ENCODE results near the gene CIAO2B.

CIAO2B gene

DNA sequence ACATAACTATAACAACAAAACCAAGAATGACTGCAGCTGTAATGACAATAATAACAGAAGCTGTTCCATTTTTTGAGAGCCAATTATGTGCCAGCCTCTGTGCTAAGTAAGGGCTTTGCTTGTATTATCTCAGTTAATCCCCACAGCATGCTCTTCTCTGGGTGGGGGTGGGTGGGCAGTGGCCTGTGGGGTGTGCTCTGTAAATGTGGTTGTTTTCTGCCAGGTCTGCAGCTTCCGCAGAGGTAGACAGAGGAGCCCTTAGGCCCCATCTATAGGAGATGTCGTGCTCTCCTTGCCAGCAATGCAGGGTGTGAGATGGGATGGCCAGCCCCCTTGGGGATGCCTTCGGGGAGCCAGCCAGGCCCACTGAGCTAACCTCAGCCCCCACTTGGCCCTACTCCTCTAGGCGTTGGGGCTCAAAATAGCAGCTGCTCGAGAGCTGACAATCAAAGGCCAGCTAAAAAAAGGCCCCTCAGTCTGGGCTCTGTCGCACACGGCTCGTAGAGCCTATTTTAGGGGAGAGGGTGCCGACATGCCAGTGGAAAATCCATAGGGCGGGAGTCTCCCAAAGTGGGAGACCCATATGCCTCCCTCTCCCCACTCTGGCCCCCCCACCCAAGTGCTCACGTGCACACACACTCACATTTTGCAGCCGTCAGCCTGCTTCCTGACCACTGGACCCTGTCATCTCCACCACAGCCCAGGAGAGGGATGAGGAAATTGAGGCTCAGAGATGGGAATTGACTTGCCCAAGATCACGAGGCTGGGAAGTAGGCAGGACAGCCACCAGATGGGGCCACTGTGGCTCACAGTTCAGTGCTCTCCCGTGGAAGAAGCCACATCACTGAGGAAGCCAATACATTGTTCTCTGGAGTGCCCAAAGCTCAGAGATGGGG is 31.3 kb downstream of the CIAO2B start:
- no peak overlapping the region for H3K4me3 ChIP-seq (ENCODE audit: low read depth, low read length)
- DNase-seq (ENCODE audit: low read depth) = no peak

DNA sequence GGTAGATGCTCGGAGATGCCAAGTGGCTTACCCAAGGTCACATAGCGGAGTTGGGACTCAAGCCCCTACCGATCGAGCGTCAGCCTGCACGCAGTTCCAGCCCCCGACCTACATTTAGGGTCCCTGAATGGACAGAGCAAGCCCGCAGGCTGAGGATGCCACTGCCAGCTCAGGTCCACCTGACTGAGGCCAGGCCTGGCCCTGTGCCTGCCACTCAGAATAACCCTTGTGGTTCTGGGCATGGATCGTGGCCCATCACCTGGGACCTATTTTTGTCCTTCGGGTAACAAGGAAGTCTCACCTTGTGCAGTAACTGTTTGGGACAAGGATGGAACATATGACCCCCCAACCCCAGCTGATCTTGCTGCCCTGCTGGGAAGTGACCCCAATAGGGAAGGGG is 32.6 kb downstream of the CIAO2B start:
- TF ChIP-seq, protein P1, sequence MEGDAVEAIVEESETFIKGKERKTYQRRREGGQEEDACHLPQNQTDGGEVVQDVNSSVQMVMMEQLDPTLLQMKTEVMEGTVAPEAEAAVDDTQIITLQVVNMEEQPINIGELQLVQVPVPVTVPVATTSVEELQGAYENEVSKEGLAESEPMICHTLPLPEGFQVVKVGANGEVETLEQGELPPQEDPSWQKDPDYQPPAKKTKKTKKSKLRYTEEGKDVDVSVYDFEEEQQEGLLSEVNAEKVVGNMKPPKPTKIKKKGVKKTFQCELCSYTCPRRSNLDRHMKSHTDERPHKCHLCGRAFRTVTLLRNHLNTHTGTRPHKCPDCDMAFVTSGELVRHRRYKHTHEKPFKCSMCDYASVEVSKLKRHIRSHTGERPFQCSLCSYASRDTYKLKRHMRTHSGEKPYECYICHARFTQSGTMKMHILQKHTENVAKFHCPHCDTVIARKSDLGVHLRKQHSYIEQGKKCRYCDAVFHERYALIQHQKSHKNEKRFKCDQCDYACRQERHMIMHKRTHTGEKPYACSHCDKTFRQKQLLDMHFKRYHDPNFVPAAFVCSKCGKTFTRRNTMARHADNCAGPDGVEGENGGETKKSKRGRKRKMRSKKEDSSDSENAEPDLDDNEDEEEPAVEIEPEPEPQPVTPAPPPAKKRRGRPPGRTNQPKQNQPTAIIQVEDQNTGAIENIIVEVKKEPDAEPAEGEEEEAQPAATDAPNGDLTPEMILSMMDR (IDR thresholded peaks at IDR 0.05; ENCODE audit: control insufficient read depth, extremely low read depth, insufficient read depth) = no peak
- no peak overlapping the region for H3K4me3 ChIP-seq (ENCODE audit: low read depth, low read length)
- DNase-seq (ENCODE audit: low read depth) = no peak

More for the DNA sequence above, 31.3 kb downstream of the CIAO2B start:
- TF ChIP-seq, protein P1 (IDR thresholded peaks at IDR 0.05; ENCODE audit: control insufficient read depth, extremely low read depth, insufficient read depth) = no peak

DNA sequence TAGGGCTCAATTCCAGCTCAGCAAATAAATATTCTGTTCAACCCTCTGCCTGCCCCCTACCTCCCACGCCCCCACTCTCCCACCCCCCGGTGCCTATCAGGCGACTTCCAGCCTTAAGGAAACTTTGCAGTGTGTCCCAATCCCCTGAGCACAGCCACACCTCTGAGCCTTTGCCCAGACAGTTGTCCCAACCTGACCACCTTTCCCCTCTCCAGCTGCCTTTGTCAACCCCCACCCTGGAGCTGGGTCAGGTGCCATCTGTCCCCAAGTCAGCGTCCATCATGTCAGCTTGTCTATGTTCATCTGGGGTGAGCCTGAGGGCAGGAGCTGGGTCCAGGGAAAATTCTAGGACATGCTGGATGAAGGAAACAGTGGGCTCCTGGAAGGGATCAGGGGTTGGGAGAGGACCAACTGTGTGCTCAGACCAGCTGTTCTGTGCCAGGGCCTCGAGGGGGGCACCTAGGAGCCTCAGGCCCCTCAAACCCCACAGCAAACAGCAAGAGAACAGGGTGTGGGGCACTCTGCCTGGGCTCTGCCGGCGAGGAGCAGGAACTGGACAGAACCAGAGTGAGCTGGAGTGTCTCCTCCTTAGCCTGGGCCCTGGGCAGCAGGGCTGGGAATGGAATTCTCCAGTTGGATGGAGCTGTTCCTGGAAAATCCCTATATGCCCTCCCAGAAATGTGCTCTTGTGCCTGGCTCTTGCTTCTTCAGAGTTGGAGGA is 33.3 kb downstream of the CIAO2B start:
- TF ChIP-seq, protein P1 (IDR thresholded peaks at IDR 0.05; ENCODE audit: control insufficient read depth, extremely low read depth, insufficient read depth) = no peak
- DNase-seq (ENCODE audit: low read depth) = no peak
- H3K4me3 ChIP-seq (ENCODE audit: low read depth, low read length) = no peak overlapping the region

DNA sequence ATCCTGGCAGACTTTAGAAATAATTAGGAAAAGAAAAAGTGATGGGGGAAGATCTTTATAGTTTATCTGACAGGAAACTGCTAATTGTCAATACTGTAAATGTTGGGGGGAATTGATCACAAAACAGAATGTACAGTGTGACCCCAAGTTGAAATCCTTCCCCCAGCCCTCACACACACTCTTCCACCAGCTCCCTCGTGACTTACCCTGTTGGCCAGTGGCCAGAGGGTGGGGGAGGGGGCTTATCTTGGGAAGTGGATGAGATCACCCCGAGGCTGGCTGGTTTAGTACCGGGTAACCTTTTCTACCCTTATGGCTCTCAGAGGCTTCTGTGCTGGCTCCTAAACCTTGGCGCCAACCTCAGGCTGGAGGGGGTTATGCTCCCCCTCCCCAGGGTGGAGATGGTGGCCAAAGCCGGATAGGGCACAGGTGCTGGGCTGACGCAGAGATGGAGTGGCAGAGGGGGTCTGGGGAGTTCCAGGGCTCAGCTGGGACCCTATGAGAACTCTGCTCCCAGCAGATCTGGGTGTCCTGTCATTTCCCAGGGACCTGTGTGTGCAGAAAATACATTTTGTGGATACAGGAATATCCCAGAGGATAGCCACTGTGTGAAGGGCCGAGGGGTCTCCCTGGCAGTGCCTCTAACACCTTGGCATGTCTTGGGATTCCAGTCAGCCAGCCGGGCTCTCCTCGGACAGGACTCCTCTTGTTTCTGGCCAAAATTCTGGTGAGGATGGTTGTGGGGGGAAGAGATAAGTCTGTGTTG is 34.1 kb downstream of the CIAO2B start:
- H3K4me3 ChIP-seq (ENCODE audit: low read depth, low read length) = no peak overlapping the region
- TF ChIP-seq, protein P1 (IDR thresholded peaks at IDR 0.05; ENCODE audit: control insufficient read depth, extremely low read depth, insufficient read depth) = no peak
- no peak for DNase-seq (ENCODE audit: low read depth)

DNA sequence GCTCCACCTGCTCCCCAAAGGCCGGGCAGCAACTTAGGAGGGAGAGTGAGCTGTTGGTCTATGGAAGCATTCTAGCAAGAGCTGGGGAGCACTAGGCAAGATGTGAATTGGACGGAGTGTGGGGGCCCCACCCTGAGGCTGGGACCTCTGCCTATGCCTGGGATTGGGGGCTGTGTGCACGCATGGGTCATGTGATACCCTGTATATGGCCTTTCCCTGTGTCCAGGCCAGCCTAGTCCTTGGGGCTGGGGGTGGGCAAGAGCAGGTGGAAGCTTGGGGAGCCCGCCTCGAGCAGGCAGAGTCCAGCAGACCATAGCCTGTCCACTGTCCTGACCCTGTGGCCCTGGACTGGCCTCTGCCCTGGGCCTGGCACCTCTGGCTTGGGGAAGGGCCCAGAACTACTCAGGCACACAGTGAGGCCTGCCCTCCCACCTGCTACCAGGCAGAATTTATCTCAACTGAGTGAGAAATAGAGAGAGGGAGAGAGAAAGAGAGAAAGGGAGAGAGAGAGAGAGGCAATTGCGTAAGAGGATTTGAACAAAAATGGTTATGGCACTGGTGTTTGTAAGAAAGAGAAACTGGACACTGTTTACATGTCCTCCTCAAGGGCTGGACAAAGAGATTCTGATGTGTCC is 34.8 kb downstream of the CIAO2B start:
- no peak overlapping the region for H3K4me3 ChIP-seq (ENCODE audit: low read depth, low read length)
- DNase-seq (ENCODE audit: low read depth) = no peak
- TF ChIP-seq, protein P1 (IDR thresholded peaks at IDR 0.05; ENCODE audit: control insufficient read depth, extremely low read depth, insufficient read depth) = no peak

DNA sequence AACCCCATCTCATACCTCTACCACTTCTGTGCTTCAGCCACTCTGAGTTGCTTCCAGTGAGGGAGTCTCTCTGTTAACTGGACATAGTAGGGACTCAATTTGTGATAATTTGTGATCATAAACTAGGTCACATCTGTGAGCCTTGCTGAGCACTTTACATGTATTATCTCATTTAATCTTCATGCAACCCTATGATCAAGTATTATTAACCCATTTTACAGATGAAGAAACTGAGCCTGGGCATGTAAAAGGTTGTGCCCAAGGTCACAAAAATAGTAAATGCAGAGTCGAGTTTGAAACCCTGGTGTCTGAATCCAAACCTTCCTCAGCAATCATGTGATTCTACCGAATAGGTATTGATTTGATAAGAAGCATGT is 35.3 kb downstream of the CIAO2B start:
- TF ChIP-seq, protein P1 (IDR thresholded peaks at IDR 0.05; ENCODE audit: control insufficient read depth, extremely low read depth, insufficient read depth) = no peak
- DNase-seq (ENCODE audit: low read depth) = no peak
- H3K4me3 ChIP-seq (ENCODE audit: low read depth, low read length) = no peak overlapping the region

Measured in LNCaP clone FGC (cell line).